GM19193 (cell line): ENCODE results near the gene C1GALT1.

Experiments used
- POLR2A ChIP-seq: IDR thresholded peaks from 4 replicates; pipeline ENCODE4 v1.6.1; 2011; ENCODE audit not compliant: insufficient read depth, insufficient read length; ENCODE audit errors: extremely low read depth

Gene C1GALT1

GRCh38 chr7:7164591-7164990 is 17.8 kb upstream of the C1GALT1 start:
- TF ChIP-seq POLR2A: no peak

- no peak for TF ChIP-seq POLR2A
Measured at GRCh38 chr7:7165372-7165771, 17.0 kb upstream of the C1GALT1 start.

- no peak for TF ChIP-seq POLR2A
Measured at GRCh38 chr7:7166318-7166717, 16.0 kb upstream of the C1GALT1 start.

DNA sequence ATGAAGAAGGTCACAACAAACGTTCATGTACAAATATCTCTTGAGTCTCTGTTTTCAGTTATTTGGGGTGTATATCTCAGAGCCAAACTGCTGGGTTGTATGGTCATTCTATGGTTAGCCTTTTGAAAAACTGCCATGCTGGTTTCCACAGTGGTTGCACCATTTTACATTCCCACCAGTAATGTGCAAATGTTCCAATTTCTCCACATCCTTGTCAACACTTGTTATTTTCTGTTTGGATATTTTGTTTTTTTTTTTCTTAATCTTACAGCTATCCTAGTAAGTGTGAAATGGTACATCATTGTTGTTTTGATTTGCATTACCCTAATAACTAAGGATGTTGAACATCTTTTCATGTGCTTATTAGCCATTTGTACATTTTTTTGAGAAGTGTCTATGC is 13.0 kb upstream of the C1GALT1 start:
- no peak for TF ChIP-seq POLR2A

DNA sequence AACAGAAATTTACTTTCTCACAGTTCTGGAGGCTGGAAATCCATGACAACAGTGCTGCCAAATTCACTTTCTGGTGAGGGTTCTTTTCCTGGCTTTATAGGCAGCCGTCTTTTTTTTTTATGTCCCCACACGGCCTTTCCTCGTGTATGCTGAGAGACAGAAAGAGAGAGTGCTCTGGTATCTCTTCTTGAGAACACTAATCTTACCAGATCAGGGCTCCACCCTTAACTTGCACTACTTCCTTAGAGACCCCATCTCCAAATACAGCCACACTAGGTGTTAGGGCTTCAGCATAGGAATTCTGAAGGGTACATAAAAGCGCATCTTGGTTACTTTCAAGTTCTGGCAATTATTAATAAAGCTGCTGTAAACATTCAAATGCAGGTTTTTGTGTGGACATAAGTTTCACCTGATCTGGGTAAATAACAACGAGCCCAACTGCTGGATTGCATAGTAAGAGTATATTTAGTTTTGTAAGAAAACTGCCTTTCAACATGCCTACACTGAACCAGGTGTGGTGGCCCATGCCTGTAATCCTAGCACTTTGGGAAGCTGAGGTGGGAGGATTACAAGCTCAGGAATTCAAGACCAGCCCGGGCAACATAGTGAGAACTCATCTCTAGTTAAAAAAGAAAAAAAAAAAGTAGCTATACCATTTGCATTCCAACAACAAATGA is 8.2 kb upstream of the C1GALT1 start:
- TF ChIP-seq POLR2A: no peak

DNA sequence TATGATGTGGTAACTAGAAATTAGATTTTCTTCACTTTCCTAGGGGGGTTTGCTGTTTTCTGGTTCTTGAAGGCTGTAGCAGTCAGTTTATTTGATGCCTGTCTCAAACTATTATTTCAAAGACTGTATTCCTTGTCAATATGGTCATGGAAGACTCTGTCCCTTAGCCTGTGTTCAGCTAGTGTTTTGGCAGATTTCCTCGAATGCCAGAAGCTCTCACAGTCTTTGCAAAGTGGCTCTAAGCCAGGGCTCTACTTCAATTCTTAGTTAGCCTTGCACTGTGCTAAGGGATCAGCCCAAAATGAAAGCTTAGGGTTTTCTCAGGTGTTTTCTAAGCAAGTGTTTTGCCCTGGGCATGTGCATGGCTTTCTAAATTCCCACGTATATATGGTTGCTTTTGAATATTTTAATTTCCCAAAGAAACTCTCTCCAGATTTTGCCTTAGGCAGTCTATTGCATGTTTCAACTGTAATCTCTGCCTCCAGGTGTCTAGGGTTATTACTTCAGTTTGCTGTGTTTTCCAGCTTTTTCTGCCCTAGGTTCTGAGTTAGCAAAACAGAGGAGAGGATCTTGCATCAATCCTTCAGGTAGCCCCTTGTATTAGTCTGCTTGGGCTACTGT is 7.2 kb upstream of the C1GALT1 start:
- TF ChIP-seq POLR2A: no peak

DNA sequence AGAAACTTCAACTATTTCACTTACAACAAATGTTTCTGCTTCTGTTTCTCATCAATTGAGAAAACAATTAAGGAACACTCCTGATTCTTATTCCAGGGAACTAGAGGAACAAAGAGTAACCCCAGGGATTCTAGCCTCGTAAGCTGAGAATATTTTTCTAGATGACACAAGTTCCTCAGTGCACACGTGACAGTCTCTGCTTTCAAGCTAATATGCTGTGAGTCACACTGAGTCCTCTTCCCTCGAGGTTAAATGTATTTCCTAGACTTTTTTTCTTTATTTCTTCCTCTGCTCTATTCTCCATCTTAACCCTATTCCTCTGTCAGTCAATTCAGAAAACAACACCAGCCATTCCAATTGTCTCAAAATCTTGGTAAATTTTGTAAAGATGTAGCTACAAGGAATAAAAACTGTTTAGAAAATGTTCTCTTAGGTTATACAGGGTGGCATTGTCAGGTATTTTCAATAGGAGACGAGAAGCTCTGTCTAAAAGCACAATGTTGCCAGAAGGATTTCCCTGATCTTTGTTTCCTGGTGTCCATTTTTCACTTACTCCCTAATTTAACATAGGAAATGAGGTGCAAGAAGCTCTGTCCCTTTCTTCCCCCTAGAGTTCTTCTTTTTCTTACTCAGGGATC is 5.8 kb upstream of the C1GALT1 start:
- TF ChIP-seq POLR2A: no peak

DNA sequence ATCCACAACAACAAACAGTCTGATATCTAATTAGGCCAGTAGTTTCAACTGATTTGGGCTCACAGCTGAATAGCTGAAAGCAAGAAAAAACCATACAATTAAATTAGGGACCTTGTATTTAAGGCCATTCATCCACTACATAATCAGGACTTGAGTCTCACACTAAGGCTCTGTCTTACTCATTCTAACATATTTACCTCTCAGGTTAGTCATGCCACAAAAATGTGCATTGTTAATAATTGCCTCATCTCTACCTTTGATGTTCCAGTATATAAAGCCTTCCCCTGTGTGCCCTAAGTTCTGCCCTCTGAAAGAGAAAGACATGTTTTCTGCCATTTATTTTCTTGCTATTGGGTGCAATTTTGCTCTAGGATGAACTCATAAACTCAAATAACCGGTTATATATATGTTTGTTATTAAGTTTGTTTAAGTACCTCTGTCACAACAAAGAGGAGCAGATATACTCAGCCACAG is 5.3 kb upstream of the C1GALT1 start:
- TF ChIP-seq POLR2A: no peak

DNA sequence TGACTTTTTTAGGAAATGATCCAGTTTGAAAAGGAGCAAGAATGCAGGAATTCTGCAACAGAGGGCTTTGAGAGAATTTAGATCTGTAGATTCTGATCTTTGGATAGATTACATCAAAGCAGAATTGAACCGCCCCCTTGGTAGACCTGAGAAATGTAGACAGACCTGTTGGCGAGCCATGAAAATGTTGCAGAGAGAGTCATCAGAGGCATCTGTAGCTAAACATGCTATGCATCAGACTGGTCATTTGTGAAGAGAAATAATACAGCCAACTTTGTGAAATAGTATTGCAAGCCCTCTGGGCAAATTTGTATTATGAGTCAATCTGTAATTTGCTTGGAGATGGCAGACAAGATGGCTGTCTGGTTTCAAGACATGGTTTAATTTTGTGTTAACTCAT is 4.3 kb upstream of the C1GALT1 start:
- no peak for TF ChIP-seq POLR2A

- no peak for TF ChIP-seq POLR2A
Measured at GRCh38 chr7:7178906-7179305, 3.4 kb upstream of the C1GALT1 start.

- no peak for TF ChIP-seq POLR2A
Measured at GRCh38 chr7:7180725-7181449, 1.5 kb upstream of the C1GALT1 start.

- no peak for TF ChIP-seq POLR2A
Measured at GRCh38 chr7:7181519-7182155, 707 bp upstream of the C1GALT1 start.

GRCh38 chr7:7183061-7183837 is 905 bp downstream of the C1GALT1 start:
- TF ChIP-seq POLR2A: no peak

DNA sequence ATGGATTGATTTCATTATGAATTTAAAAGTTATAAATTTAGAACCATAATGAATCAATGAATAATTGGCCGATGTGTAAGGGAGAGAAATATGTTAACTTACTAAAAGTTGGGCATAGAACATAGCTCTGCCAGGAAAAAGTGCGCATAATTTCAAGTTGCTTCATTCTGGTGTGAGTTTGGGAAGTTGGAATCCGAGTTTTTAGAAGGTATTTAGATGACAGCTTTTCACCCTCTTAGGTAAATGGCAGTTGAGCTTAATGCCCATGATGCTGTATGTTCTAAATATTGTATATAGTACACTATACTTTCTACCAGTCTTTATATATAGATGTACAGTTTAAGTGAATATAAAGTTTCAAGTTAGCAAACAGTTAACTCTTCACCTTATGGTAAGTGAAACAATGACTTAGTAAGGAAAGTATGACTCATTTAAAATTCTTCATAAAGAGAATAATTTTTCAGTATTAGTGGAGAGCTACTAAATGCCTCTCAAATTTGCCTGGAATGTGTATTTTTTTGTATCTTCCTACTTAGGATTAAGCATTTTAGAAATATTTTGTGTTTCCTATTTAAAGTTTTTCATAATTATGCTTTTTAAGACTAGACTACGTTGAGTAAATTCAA is 1.6 kb downstream of the C1GALT1 start:
- TF ChIP-seq POLR2A: no peak

DNA sequence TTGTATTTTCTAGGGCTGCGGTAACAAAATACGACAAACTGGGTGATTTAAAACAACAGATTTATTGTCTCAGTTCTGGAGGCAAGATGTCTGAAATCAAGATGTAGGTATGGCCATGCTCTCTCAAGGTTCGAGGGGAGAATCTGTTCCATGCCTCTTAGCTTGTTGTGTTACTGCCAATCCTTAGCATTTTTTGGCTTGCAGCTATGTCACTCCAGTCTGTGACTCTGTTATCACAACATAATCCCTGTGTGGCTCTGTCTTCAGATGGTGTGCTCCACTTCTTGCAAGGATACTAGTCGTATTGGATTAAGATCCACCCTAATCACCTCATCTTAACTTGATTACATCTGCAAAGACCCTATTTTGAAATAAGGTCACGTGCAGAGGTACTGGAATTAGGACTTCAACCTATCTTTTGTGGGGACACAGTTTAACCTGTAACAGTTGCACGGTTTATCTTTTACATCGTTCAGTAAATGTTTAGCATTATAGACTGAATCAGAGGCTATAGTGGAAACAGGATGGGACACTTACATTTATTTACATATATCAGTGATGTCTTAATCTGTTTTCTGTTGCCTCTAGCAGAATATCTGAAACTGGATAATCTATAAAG is 3.1 kb downstream of the C1GALT1 start:
- TF ChIP-seq POLR2A: no peak
